Endodermal cell (in vitro differentiated cells): ENCODE results near the gene LRRK1. TPM values are rescaled to one million over a fixed set of nuclear protein-coding genes. Genes with fewer than 3 reads are reported as not detected.
A peak's percentile ranks its signal among the peaks of the same experiment; 100 is the strongest.

Experiments
- DNase-seq: peaks from one replicate; pipeline ENCODE4 v3.0.0-alpha.2; 2017
- H3K27ac ChIP-seq: 2 replicates; pipeline ENCODE4 v1.5.1; 2013; ENCODE audit warnings: mild to moderate bottlenecking, low read depth, low read length, moderate library complexity
- H3K27me3 ChIP-seq: 2 replicates; pipeline ENCODE4 v1.6.1; 2013; ENCODE audit warnings: mild to moderate bottlenecking, low read length, moderate library complexity; ENCODE audit not compliant: insufficient read depth, control insufficient read depth, poor library complexity, severe bottlenecking
- H3K36me3 ChIP-seq: 2 replicates; pipeline ENCODE4 v1.7.0; 2013; ENCODE audit warnings: mild to moderate bottlenecking, low read length, moderate library complexity; ENCODE audit not compliant: control insufficient read depth, insufficient read depth
- H3K4me1 ChIP-seq: one replicate; pipeline ENCODE4 v1.7.0; 2013; ENCODE audit warnings: low read length; ENCODE audit not compliant: control insufficient read depth, insufficient read depth
- H3K4me3 ChIP-seq: 2 replicates; pipeline ENCODE4 v1.5.1; 2013; ENCODE audit warnings: mild to moderate bottlenecking, low read length, moderate library complexity
- H3K9ac ChIP-seq: 2 replicates; pipeline ENCODE4 v1.6.1; 2013; ENCODE audit warnings: mild to moderate bottlenecking, low read length, moderate library complexity; ENCODE audit not compliant: poor library complexity, severe bottlenecking; ENCODE audit errors: extremely low read depth
- H3K9me3 ChIP-seq: 2 replicates; pipeline ENCODE4 v1.6.1; 2013; ENCODE audit warnings: mild to moderate bottlenecking, low read length, moderate library complexity; ENCODE audit not compliant: control insufficient read depth
- H3K27ac Mint-ChIP-seq: 2 replicates; pipeline ENCODE4 v1.8.0; 2020; ENCODE audit warnings: mixed read lengths
- H3K27me3 Mint-ChIP-seq: 2 replicates; pipeline ENCODE4 v1.8.0; 2021; ENCODE audit warnings: mild to moderate bottlenecking, mixed read lengths; ENCODE audit not compliant: insufficient read depth
- H3K36me3 Mint-ChIP-seq: 2 replicates; pipeline ENCODE4 v1.8.0; 2020; ENCODE audit warnings: low read depth, mixed read lengths
- H3K4me1 Mint-ChIP-seq: 2 replicates; pipeline ENCODE4 v1.8.0; 2020; ENCODE audit warnings: mixed read lengths
- H3K4me3 Mint-ChIP-seq: 2 replicates; pipeline ENCODE4 v1.8.0; 2020; ENCODE audit warnings: mild to moderate bottlenecking, moderate library complexity, mixed read lengths
- H3K9me3 Mint-ChIP-seq: 2 replicates; pipeline ENCODE4 v1.8.0; 2020; ENCODE audit warnings: mild to moderate bottlenecking, mixed read lengths
- WGBS, 2 experiments: methylation state at CpG; one replicate each; pipeline versions ENCODE4 v1.1.5 to v1.1.7; 2013; ENCODE audit warnings: missing lambda C conversion rate in 2 of 2, mixed read lengths in 1 of 2; ENCODE audit not compliant: insufficient coverage in 1 of 2, insufficient read length in 1 of 2; 5-methylcytosine and 5-hydroxymethylcytosine counted together
- total RNA-seq, 2 donors: library from RNA; stranded (reverse); fragmentation: NEBNext Ultra II Directional in 1 of 2; extraction: Animal tissue kit (Norgen Biotek cat#: 25700) in 1 of 2; gene quantifications; 2 replicates in 1 of 2; 3 replicates in 1 of 2; pipeline ENCODE4 v1.2.1, GENCODE V29; 2021
- TF ChIP-seq, protein P1 (sequence below): fragments of 200-600 bp; sonication (generic); conservative IDR thresholded peaks from 2 replicates; pipeline ENCODE4 v1.5.0; 2021; ENCODE audit warnings: antibody characterized with exemption, mild to moderate bottlenecking

LRRK1 gene
- total RNA-seq, 2 donors from 2014 or later: 2.7 to 5.1 TPM

- no peak overlapping the region for H3K27ac Mint-ChIP-seq
- H3K36me3 Mint-ChIP-seq: no peaks in the 10 kb centered on the region
These were observed 185.0 kb downstream of the LRRK1 start for GRCh38 chr15:101104141-101104540.

DNA sequence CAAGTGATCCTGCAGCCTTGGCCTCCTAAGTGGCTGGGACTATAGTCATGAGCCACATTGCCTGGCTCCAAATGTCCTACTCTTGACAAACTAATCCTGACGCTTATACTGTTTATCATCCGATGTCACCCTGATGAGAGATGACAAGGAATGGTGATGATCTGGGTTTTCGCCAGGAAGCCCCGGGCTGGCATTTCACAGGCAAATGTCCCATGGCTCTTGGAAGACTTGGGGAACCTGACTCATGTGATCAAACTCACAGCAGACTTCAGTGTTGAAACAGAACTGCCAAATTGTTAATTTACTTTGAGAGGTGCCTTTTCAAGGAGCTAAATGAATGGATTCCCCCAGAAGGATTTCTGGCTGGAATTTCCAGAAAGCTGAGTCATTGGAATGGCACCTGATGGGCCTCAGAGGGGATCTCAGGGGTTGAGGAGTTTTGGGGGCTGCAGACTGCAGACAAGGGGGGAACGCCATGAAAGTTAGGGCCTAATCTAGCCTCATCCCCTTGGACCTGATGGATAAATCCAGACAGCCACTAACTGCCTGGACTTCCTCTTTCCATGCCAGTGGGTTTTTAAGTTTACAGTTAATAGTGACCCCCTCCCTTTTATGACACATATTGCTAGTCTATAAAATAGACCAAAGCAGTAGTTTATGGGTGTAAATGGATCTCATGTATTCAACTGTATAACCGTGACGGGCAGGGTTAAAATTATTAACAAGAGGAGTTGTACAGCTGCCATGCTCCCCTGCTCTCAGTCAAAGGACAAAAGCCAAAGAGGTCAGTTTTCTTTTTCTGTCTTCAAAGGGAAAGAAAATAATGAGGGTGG lies 186.1 kb downstream of the LRRK1 start:
- H3K4me3 Mint-ChIP-seq: no peak overlapping the region
- TF ChIP-seq, protein P1, sequence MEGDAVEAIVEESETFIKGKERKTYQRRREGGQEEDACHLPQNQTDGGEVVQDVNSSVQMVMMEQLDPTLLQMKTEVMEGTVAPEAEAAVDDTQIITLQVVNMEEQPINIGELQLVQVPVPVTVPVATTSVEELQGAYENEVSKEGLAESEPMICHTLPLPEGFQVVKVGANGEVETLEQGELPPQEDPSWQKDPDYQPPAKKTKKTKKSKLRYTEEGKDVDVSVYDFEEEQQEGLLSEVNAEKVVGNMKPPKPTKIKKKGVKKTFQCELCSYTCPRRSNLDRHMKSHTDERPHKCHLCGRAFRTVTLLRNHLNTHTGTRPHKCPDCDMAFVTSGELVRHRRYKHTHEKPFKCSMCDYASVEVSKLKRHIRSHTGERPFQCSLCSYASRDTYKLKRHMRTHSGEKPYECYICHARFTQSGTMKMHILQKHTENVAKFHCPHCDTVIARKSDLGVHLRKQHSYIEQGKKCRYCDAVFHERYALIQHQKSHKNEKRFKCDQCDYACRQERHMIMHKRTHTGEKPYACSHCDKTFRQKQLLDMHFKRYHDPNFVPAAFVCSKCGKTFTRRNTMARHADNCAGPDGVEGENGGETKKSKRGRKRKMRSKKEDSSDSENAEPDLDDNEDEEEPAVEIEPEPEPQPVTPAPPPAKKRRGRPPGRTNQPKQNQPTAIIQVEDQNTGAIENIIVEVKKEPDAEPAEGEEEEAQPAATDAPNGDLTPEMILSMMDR: no peak
- no peaks in the 10 kb centered on the region for H3K36me3 ChIP-seq
- H3K4me1 ChIP-seq: no peaks in the 10 kb centered on the region
- no peak for DNase-seq
- no peaks in the 10 kb centered on the region for H3K9me3 ChIP-seq
- no peaks in the 10 kb centered on the region for H3K27me3 ChIP-seq
- no peak overlapping the region for H3K9ac ChIP-seq
- H3K4me3 ChIP-seq: no peak overlapping the region
- no peaks in the 10 kb centered on the region for H3K36me3 Mint-ChIP-seq
- peaks cover 6% of the 10 kb centered on the region for H3K9me3 Mint-ChIP-seq
- peaks cover 2% of the 10 kb centered on the region for H3K27me3 Mint-ChIP-seq
- peak overlapping the region; percentile 88 for H3K27ac Mint-ChIP-seq
- H3K27ac ChIP-seq: peak overlapping the region; percentile 39
- peaks cover 8% of the 10 kb centered on the region for H3K4me1 Mint-ChIP-seq
- WGBS, 2 experiments: 75 to 92% methylated on average over 5 to 7 of the region's 7 CpGs

More at GRCh38 chr15:101104141-101104540, 185.0 kb downstream of the LRRK1 start:
- H3K9me3 Mint-ChIP-seq: peaks cover 6% of the 10 kb centered on the region
- Histone ChIP-seq H3K9me3 (no peaks in the 10 kb centered on the region), H3K27me3 (no peaks in the 10 kb centered on the region), H3K4me3 (no peak overlapping the region), H3K4me1 (no peaks in the 10 kb centered on the region), H3K36me3 (no peaks in the 10 kb centered on the region), H3K9ac (no peak overlapping the region), H3K27ac (no peak overlapping the region)
- H3K4me1 Mint-ChIP-seq: peaks cover 8% of the 10 kb centered on the region
- TF ChIP-seq, protein P1: no peak
- peaks cover 2% of the 10 kb centered on the region for H3K27me3 Mint-ChIP-seq
- DNase-seq: no peak
- 94 to 95% methylated on average over 9 of the region's 9 CpGs for WGBS, 2 experiments
- H3K4me3 Mint-ChIP-seq: no peak overlapping the region

- H3K4me3 Mint-ChIP-seq: no peak overlapping the region
- H3K4me1 Mint-ChIP-seq: peaks cover 8% of the 10 kb centered on the region
- H3K9me3 Mint-ChIP-seq: peaks cover 6% of the 10 kb centered on the region
- Histone ChIP-seq H3K4me3 (no peak overlapping the region), H3K4me1 (no peaks in the 10 kb centered on the region), H3K9me3 (no peaks in the 10 kb centered on the region), H3K27ac (no peak overlapping the region), H3K9ac (no peak overlapping the region), H3K36me3 (no peaks in the 10 kb centered on the region), H3K27me3 (no peaks in the 10 kb centered on the region)
- peaks cover 2% of the 10 kb centered on the region for H3K27me3 Mint-ChIP-seq
- WGBS, 2 experiments: 92 to 94% methylated on average over 3 to 7 of the region's 7 CpGs
- TF ChIP-seq, protein P1: no peak
- no peak overlapping the region for H3K27ac Mint-ChIP-seq
- H3K36me3 Mint-ChIP-seq: no peaks in the 10 kb centered on the region
- DNase-seq: peak; percentile 37
These were observed 187.9 kb downstream of the LRRK1 start for GRCh38 chr15:101107101-101107500.
